ENCODE results near the gene RAP1GAP2. TPM values are rescaled to one million over a fixed set of nuclear protein-coding genes. Genes with fewer than 3 reads are reported as not detected.

The RAP1GAP2 gene
- total and polyA plus RNA-seq, 2 experiments from 2014 or later, result 0.74 to 3.8 TPM

DNA sequence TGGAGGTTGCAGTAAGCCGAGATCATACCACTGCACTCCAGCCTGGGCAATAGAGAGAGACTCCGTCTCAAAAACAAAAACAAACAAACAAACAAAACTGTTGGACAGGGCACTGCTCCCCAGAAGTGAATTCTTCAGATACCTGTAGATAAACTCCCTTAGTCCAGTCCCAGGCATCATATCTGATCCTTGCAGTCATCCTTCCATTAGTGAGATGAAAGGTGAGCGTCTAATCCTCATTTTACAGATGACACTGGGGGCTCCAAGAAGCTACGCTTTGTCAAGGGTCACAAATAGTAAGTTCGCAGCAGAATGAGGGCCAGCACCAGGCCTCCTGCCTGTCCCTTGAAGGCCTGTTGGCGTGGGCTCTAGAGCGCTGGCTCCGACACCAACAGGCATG is 165.2 kb downstream of the RAP1GAP2 start:
- H3K9me2 ChIP-seq (ENCODE audit: insufficient read depth), result no peaks in the 10 kb centered on the region
- H4K20me1 ChIP-seq (ENCODE audit: insufficient read depth), result no peaks in the 10 kb centered on the region
- WGBS, 2 experiments (ENCODE audit: low coverage in 1 of 2, low lambda C conversion rate in 2 of 2, missing lambda C conversion rate in 2 of 2), result 95 to 98% methylated on average over 8 of the region's 8 CpGs
- DNase-seq, result no peak
- no peak overlapping the region for H3K27ac ChIP-seq
- no peak for TF ChIP-seq EZH2 (IDR thresholded peaks at IDR 0.05; ENCODE audit: insufficient read depth, poor library complexity, severe bottlenecking)
- no peaks in the 10 kb centered on the region for H3K27me3 ChIP-seq (replicated peaks; ENCODE audit: insufficient read depth)
- no peak overlapping the region for H3K4me2 ChIP-seq (ENCODE audit: unreplicated experiment)
- H3K4me3 ChIP-seq, result no peak overlapping the region
- in situ Hi-C loops (cut with MboI), result no loop called here
- no peaks in the 10 kb centered on the region for H3K79me2 ChIP-seq (ENCODE audit: insufficient read depth)
- H3K4me1 ChIP-seq (ENCODE audit: insufficient read depth), result peaks cover 15% of the 10 kb centered on the region; the same call in 1 of the 2 replicates
- peaks cover 6% of the 10 kb centered on the region for H3F3A ChIP-seq (ENCODE audit: insufficient read depth)
- H2AFZ ChIP-seq, result no peak overlapping the region
- H3K9ac ChIP-seq, result no peak overlapping the region
- no peaks in the 10 kb centered on the region for H3K36me3 ChIP-seq (ENCODE audit: low read depth)
- no peaks in the 10 kb centered on the region for H3K9me3 ChIP-seq (ENCODE audit: low read depth)

DNA sequence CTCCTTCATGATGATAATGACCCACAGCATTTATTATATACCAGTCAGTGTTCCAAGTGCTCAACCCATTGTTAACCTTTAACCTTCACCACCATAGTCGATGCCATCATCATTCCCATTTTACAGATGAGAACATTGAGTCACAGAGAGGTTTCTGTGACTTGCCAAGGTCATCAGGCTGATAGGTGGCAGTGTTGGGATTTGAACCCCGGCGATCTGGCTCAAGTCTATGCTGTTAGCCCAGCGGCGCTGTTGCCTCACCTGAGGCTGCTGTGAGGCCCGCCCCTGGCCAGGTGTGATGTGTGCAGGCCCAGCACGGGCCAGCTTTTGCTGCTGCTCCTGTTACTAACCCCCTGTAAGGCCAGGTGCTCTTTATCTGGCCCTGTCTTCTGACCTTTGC is 166.0 kb downstream of the RAP1GAP2 start:
- no peaks in the 10 kb centered on the region for H3K36me3 ChIP-seq (ENCODE audit: low read depth)
- WGBS, 2 experiments (ENCODE audit: low coverage in 1 of 2, low lambda C conversion rate in 2 of 2, missing lambda C conversion rate in 2 of 2), result 92 to 93% methylated on average over 7 of the region's 7 CpGs
- H3F3A ChIP-seq (ENCODE audit: insufficient read depth), result peaks cover 6% of the 10 kb centered on the region
- no peak overlapping the region for H3K9ac ChIP-seq
- no peaks in the 10 kb centered on the region for H3K27me3 ChIP-seq (replicated peaks; ENCODE audit: insufficient read depth)
- H2AFZ ChIP-seq, result no peak overlapping the region
- H3K9me2 ChIP-seq (ENCODE audit: insufficient read depth), result no peaks in the 10 kb centered on the region
- no peak overlapping the region for H3K4me3 ChIP-seq
- in situ Hi-C loops (cut with MboI), result no loop called here
- no peaks in the 10 kb centered on the region for H4K20me1 ChIP-seq (ENCODE audit: insufficient read depth)
- TF ChIP-seq EZH2 (IDR thresholded peaks at IDR 0.05; ENCODE audit: insufficient read depth, poor library complexity, severe bottlenecking) (no peak), EZH2phosphoT487 (IDR thresholded peaks at IDR 0.05; ENCODE audit: insufficient read depth, low read depth) (no peak)
- no peaks in the 10 kb centered on the region for H3K9me3 ChIP-seq (ENCODE audit: low read depth)
- no peaks in the 10 kb centered on the region for H3K79me2 ChIP-seq (ENCODE audit: insufficient read depth)
- no peak overlapping the region for H3K27ac ChIP-seq
- H3K4me1 ChIP-seq (ENCODE audit: insufficient read depth), result peaks cover 15% of the 10 kb centered on the region; the same call in 1 of the 2 replicates
- DNase-seq, result no peak
- H3K4me2 ChIP-seq (ENCODE audit: unreplicated experiment), result no peak overlapping the region

DNA sequence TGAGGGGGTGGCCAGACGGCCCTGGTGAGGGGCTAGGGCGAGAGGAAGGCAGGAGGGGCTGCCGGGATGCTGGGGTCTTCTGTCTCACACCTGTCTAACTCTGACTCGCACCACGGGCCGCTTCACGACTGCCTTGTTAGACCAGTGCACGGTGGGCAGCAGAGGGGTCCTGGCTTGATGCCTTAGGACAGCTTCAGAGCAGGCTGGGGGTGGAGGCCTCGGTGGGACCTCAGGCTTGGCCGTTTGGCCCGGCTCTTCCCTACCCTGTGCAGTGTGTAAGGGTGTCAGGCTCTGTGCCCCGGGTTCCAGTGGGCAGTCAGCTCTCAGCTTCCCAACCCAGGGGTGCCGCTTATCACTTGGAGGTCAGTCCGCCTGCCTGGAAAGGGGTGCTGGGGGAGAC is 166.5 kb downstream of the RAP1GAP2 start:
- in situ Hi-C loops (cut with MboI), result no loop called here
- DNase-seq, result no peak
- Histone ChIP-seq H3K27me3 (replicated peaks; ENCODE audit: insufficient read depth) (no peaks in the 10 kb centered on the region), H3K4me1 (ENCODE audit: insufficient read depth) (peaks cover 14% of the 10 kb centered on the region; the same call in 1 of the 2 replicates), H3K27ac (no peak overlapping the region), H3K9me3 (ENCODE audit: low read depth) (no peaks in the 10 kb centered on the region), H2AFZ (no peak overlapping the region), H3F3A (ENCODE audit: insufficient read depth) (peaks cover 6% of the 10 kb centered on the region), H4K20me1 (ENCODE audit: insufficient read depth) (no peaks in the 10 kb centered on the region), H3K36me3 (ENCODE audit: low read depth) (no peaks in the 10 kb centered on the region), H3K79me2 (ENCODE audit: insufficient read depth) (no peaks in the 10 kb centered on the region), H3K9me2 (ENCODE audit: insufficient read depth) (no peaks in the 10 kb centered on the region), H3K4me3 (no peak overlapping the region), H3K4me2 (ENCODE audit: unreplicated experiment) (no peak overlapping the region), H3K9ac (no peak overlapping the region)
- TF ChIP-seq EZH2phosphoT487 (IDR thresholded peaks at IDR 0.05; ENCODE audit: insufficient read depth, low read depth) (no peak), EZH2 (IDR thresholded peaks at IDR 0.05; ENCODE audit: insufficient read depth, poor library complexity, severe bottlenecking) (no peak)
- WGBS, 2 experiments (ENCODE audit: low coverage in 1 of 2, low lambda C conversion rate in 2 of 2, missing lambda C conversion rate in 2 of 2), result 86 to 87% methylated on average over 14 of the region's 14 CpGs

DNA sequence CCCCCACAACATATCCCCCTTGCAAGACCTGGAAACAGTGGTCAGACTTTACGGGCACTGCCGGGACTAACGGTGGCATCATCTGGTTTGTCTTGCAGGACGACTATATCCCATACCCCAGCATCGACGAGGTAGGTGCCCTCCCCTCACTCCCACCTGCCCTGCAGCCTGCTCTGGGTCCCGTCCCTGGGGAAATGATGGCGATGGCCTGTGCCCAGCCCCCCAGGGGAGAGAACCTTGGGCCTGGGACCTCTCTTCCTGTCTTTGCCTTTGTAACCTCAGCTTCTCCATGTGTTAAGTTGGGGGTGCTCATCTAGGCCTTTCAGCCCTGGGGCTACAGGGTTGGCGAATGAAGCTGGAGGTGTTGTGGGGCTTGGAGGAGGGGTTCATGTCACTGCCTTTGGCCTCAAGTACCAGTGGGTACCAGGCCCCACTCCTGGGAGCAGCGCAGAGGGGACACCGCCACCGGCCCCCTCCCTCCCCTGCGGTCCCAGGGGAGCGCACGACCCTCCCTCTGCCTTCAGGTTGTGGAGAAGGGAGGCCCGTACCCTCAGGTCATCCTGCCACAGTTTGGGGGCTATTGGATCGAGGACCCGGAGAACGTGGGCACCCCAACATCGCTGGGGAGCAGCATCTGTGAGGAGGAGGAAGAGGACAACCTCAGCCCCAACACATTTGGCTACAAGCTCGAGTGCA is 167.2 kb downstream of the RAP1GAP2 start:
- H3K4me1 ChIP-seq (ENCODE audit: insufficient read depth), result peaks cover 10% of the 10 kb centered on the region; the same call in 1 of the 2 replicates
- H3K27ac ChIP-seq, result no peak overlapping the region
- H3K9me2 ChIP-seq (ENCODE audit: insufficient read depth), result no peaks in the 10 kb centered on the region
- in situ Hi-C loops (cut with MboI), result no loop called here
- H3K9ac ChIP-seq, result no peak overlapping the region
- no peaks in the 10 kb centered on the region for H3K27me3 ChIP-seq (replicated peaks; ENCODE audit: insufficient read depth)
- TF ChIP-seq EZH2 (IDR thresholded peaks at IDR 0.05; ENCODE audit: insufficient read depth, poor library complexity, severe bottlenecking) (no peak), EZH2phosphoT487 (IDR thresholded peaks at IDR 0.05; ENCODE audit: insufficient read depth, low read depth) (no peak)
- H4K20me1 ChIP-seq (ENCODE audit: insufficient read depth), result no peaks in the 10 kb centered on the region
- 89 to 92% methylated on average over 17 to 20 of the region's 21 CpGs for WGBS, 2 experiments (ENCODE audit: low coverage in 1 of 2, low lambda C conversion rate in 2 of 2, missing lambda C conversion rate in 2 of 2)
- H3K9me3 ChIP-seq (ENCODE audit: low read depth), result no peaks in the 10 kb centered on the region
- no peak for DNase-seq
- peaks cover 6% of the 10 kb centered on the region for H3F3A ChIP-seq (ENCODE audit: insufficient read depth)
- H3K4me3 ChIP-seq, result no peak overlapping the region
- no peak overlapping the region for H3K4me2 ChIP-seq (ENCODE audit: unreplicated experiment)
- H3K79me2 ChIP-seq (ENCODE audit: insufficient read depth), result no peaks in the 10 kb centered on the region
- no peak overlapping the region for H2AFZ ChIP-seq
- H3K36me3 ChIP-seq (ENCODE audit: low read depth), result no peaks in the 10 kb centered on the region
